Measurements from ENCODE around the gene AHDC1. TPM values are rescaled to one million over a fixed set of nuclear protein-coding genes. Genes with fewer than 3 reads are reported as not detected.

AHDC1 gene
- total and polyA plus RNA-seq, 7 donors, result 6.4 to 65.2 (median 35.9) TPM

DNA sequence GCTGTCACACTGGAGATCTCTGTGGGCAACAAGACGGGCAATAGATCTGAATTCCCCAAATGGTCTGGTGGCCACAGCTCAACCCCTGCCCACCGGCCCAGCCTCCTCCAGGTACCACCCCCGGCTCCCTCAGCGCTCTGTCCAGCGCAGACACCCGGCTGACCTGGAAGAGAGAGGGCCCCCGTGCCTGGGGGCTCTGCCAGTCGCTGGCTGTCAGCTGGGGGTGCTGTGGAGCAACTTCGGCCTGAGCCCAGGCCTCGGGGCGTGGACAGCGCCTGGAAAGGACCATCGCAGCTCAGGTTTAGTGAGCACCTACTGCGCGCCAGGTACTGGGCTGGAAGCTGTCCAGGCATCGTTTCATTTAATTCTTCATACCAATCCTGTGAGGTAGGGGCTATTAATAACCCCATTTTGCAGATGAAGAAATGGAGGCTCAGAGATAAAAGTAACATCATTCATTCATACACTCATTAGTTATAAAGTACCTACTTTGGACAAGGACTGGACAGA lies 51.0 kb downstream of the AHDC1 start:
- 79 to 83% (median 80%) methylated on average over 16 of the region's 16 CpGs for WGBS, 3 donors
- TF ChIP-seq CTCF (IDR thresholded peaks at IDR 0.05), result no peak
- no peak for DNase-seq

GRCh38 chr1:27551953-27552312 lies 52.0 kb downstream of the AHDC1 start:
- Histone ChIP-seq H3K27me3 (ENCODE audit: insufficient read depth in 3 of 3, low read length in 2 of 3) (no peaks in the 10 kb centered on the region), H3K36me3 (ENCODE audit: insufficient read depth in 1 of 2, low read depth in 1 of 2) (peaks cover 0 to 77% of the 10 kb centered on the region in 2 donors), H3K4me3 (no peak overlapping the region), H3K9me3 (no peaks in the 10 kb centered on the region), H3K4me1 (peaks cover 42% of the 10 kb centered on the region), H3K27ac (peak overlapping the region; percentile 95)
- no peak for TF ChIP-seq CTCF (IDR thresholded peaks at IDR 0.05)
- ATAC-seq, result no peak
- intact Hi-C loops (cut with DNase I), result no loop called here
- WGBS, 3 donors, result 85 to 90% (median 90%) methylated on average over 14 of the region's 14 CpGs
- no peak for DNase-seq

More for the DNA sequence above, 51.0 kb downstream of the AHDC1 start:
- Histone ChIP-seq H3K27me3 (ENCODE audit: insufficient read depth in 3 of 3, low read length in 2 of 3) (no peaks in the 10 kb centered on the region), H3K4me3 (no peak overlapping the region), H3K27ac (peak overlapping the region; percentile 90), H3K9me3 (no peaks in the 10 kb centered on the region), H3K4me1 (peaks cover 43% of the 10 kb centered on the region), H3K36me3 (ENCODE audit: insufficient read depth in 1 of 2, low read depth in 1 of 2) (peaks cover 0 to 70% of the 10 kb centered on the region in 2 donors)
- no peak for ATAC-seq
- intact Hi-C loops (cut with DNase I), result no loop called here

- intact Hi-C loops (cut with DNase I), result no loop called here
- peaks cover 0 to 83% of the 10 kb centered on the region in 2 donors for H3K36me3 ChIP-seq (ENCODE audit: insufficient read depth in 1 of 2, low read depth in 1 of 2)
Observed at GRCh38 chr1:27551170-27551952, 52.6 kb downstream of the AHDC1 start.

GRCh38 chr1:27550510-27551169 lies 53.3 kb downstream of the AHDC1 start:
- DNase-seq (no peak), ATAC-seq (no peak)
- 93 to 98% (median 97%) methylated on average over 41 to 44 of the region's 44 CpGs for WGBS, 3 donors
- intact Hi-C loops (cut with DNase I), result no loop called here
- TF ChIP-seq CTCF (IDR thresholded peaks at IDR 0.05), result no peak
- no peaks in the 10 kb centered on the region for H3K9me3 ChIP-seq
- H3K27me3 ChIP-seq (ENCODE audit: insufficient read depth in 3 of 3, low read length in 2 of 3), result no peaks in the 10 kb centered on the region
- H3K36me3 ChIP-seq (ENCODE audit: insufficient read depth in 1 of 2, low read depth in 1 of 2), result peaks cover 0 to 90% of the 10 kb centered on the region in 2 donors
- no peak overlapping the region for H3K4me3 ChIP-seq
- peaks cover 41% of the 10 kb centered on the region for H3K4me1 ChIP-seq
- H3K27ac ChIP-seq, result peak overlapping the region; percentile 95

More at GRCh38 chr1:27551170-27551952, 52.6 kb downstream of the AHDC1 start:
- Histone ChIP-seq H3K27ac (peak overlapping the region; percentile 95), H3K27me3 (ENCODE audit: insufficient read depth in 3 of 3, low read length in 2 of 3) (no peaks in the 10 kb centered on the region), H3K4me1 (peaks cover 41% of the 10 kb centered on the region), H3K9me3 (no peaks in the 10 kb centered on the region), H3K4me3 (no peak overlapping the region)
- WGBS, 3 donors, result 86 to 95% (median 89%) methylated on average over 41 to 48 of the region's 48 CpGs
- ATAC-seq (no peak), DNase-seq (no peak)
- TF ChIP-seq CTCF (IDR thresholded peaks at IDR 0.05), result no peak
